ENCODE data around the gene LIPC.

GRCh38 chr15:58460116-58460790 is 28.5 kb downstream of the LIPC start:
- no peak for TF ChIP-seq EZH2 (IDR thresholded peaks at IDR 0.05; ENCODE audit: low read length)
- TF ChIP-seq, protein P1, sequence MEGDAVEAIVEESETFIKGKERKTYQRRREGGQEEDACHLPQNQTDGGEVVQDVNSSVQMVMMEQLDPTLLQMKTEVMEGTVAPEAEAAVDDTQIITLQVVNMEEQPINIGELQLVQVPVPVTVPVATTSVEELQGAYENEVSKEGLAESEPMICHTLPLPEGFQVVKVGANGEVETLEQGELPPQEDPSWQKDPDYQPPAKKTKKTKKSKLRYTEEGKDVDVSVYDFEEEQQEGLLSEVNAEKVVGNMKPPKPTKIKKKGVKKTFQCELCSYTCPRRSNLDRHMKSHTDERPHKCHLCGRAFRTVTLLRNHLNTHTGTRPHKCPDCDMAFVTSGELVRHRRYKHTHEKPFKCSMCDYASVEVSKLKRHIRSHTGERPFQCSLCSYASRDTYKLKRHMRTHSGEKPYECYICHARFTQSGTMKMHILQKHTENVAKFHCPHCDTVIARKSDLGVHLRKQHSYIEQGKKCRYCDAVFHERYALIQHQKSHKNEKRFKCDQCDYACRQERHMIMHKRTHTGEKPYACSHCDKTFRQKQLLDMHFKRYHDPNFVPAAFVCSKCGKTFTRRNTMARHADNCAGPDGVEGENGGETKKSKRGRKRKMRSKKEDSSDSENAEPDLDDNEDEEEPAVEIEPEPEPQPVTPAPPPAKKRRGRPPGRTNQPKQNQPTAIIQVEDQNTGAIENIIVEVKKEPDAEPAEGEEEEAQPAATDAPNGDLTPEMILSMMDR (optimal IDR thresholded peaks at IDR 0.05 in 1 of 3, IDR thresholded peaks at IDR 0.05 in 1 of 3, conservative IDR thresholded peaks at IDR 0.05 in 1 of 3; ENCODE audit: extremely low read depth in 1 of 3, insufficient read depth in 2 of 3, low read length in 3 of 3): no peak
